ENCODE data around the gene DNAJB6.

DNAJB6 gene

GRCh38 chr7:157410831-157411556 lies 74.2 kb downstream of the DNAJB6 start:
- DNase-seq, result no peak

GRCh38 chr7:157411580-157411979 lies 74.8 kb downstream of the DNAJB6 start:
- no peak for DNase-seq

- no peak for DNase-seq
Observed at GRCh38 chr7:157412021-157412443, 75.2 kb downstream of the DNAJB6 start.

GRCh38 chr7:157412491-157413180 lies 75.8 kb downstream of the DNAJB6 start:
- no peak for DNase-seq

GRCh38 chr7:157413881-157414701 lies 77.3 kb downstream of the DNAJB6 start:
- no peak for DNase-seq

GRCh38 chr7:157414702-157415096 lies 77.9 kb downstream of the DNAJB6 start:
- no peak for DNase-seq

- no peak for DNase-seq
Observed at GRCh38 chr7:157415486-157415885, 78.7 kb downstream of the DNAJB6 start.

GRCh38 chr7:157416011-157416410 lies 79.2 kb downstream of the DNAJB6 start:
- no peak for DNase-seq

GRCh38 chr7:157418204-157419034 lies 81.6 kb downstream of the DNAJB6 start:
- no peak for DNase-seq

GRCh38 chr7:157419035-157419293 lies 82.2 kb downstream of the DNAJB6 start:
- DNase-seq, result no peak

- DNase-seq, result no peak
Observed at GRCh38 chr7:157422279-157422678, 85.5 kb downstream of the DNAJB6 start.

GRCh38 chr7:157423348-157423747 lies 86.5 kb downstream of the DNAJB6 start:
- DNase-seq, result no peak

- no peak for DNase-seq
Observed at GRCh38 chr7:157423886-157424565, 87.2 kb downstream of the DNAJB6 start.

GRCh38 chr7:157425137-157425731 lies 88.4 kb downstream of the DNAJB6 start:
- no peak for DNase-seq

- no peak for DNase-seq
Observed at GRCh38 chr7:157425761-157426160, 89.0 kb downstream of the DNAJB6 start.

- DNase-seq, result no peak
Observed at GRCh38 chr7:157426463-157427301, 89.9 kb downstream of the DNAJB6 start.

GRCh38 chr7:157427811-157428553 lies 91.2 kb downstream of the DNAJB6 start:
- DNase-seq, result no peak

GRCh38 chr7:157428554-157428945 lies 91.7 kb downstream of the DNAJB6 start:
- DNase-seq, result no peak

GRCh38 chr7:157429001-157429679 lies 92.3 kb downstream of the DNAJB6 start:
- no peak for DNase-seq

All from NCI-H524 treated with DMSO at 0.1 percent for 48 hours (cell line).